ENCODE data around the gene NDUFC1.
"Not testable (repeated sequence)": the region's sequence is repeated elsewhere in the genome, so short reads cannot be mapped to it uniquely, and the experiment has no call there.

The NDUFC1 gene

GRCh38 chr4:139295942-139296299 lies 6.4 kb downstream of the NDUFC1 start:
- no peak for DNase-seq

- DNase-seq: peak; percentile 94 to 97
Measured at GRCh38 chr4:139295206-139295941, 6.9 kb downstream of the NDUFC1 start.

GRCh38 chr4:139286186-139286698 lies 16.0 kb downstream of the NDUFC1 start:
- no peak for DNase-seq

GRCh38 chr4:139282721-139283075 lies 19.6 kb downstream of the NDUFC1 start:
- no peak for DNase-seq

- DNase-seq: no peak
Measured at GRCh38 chr4:139282065-139282720, 20.1 kb downstream of the NDUFC1 start.

GRCh38 chr4:139279760-139280620 lies 22.3 kb downstream of the NDUFC1 start, which contains the start of gene MGARP:
Gene MGARP (minus strand): TSS chr4:139280225. CDS start chr4:139280158, 67 bp downstream.
- peak in 1 of 2 donors; percentile 3 for DNase-seq

- no peak for DNase-seq
Measured at GRCh38 chr4:139278912-139279759, 23.1 kb downstream of the NDUFC1 start.

- DNase-seq: no peak
Measured at GRCh38 chr4:139278485-139278884, 23.8 kb downstream of the NDUFC1 start.

- DNase-seq: no peak
Measured at GRCh38 chr4:139275281-139275735, 27.0 kb downstream of the NDUFC1 start.

GRCh38 chr4:139274790-139275189 lies 27.5 kb downstream of the NDUFC1 start:
- DNase-seq: no peak

GRCh38 chr4:139273835-139274234 lies 28.4 kb downstream of the NDUFC1 start:
- no peak for DNase-seq

GRCh38 chr4:139267301-139267700 lies 35.0 kb downstream of the NDUFC1 start:
- DNase-seq: no peak

GRCh38 chr4:139266583-139267257 lies 35.6 kb downstream of the NDUFC1 start:
- DNase-seq: peak; percentile 72 to 73

- no peak for DNase-seq
Measured at GRCh38 chr4:139266208-139266582, 36.1 kb downstream of the NDUFC1 start.

GRCh38 chr4:139265654-139266053 lies 36.6 kb downstream of the NDUFC1 start:
- no peak for DNase-seq

- no peak for DNase-seq
Measured at GRCh38 chr4:139256349-139256748, 45.9 kb downstream of the NDUFC1 start.

GRCh38 chr4:139255581-139255980 lies 46.7 kb downstream of the NDUFC1 start:
- DNase-seq: not testable (repeated sequence)

- DNase-seq: no peak
Measured at GRCh38 chr4:139253713-139254112, 48.6 kb downstream of the NDUFC1 start.

- no peak for DNase-seq
Measured at GRCh38 chr4:139253046-139253445, 49.2 kb downstream of the NDUFC1 start.

- no peak for DNase-seq
Measured at GRCh38 chr4:139247700-139248238, 54.5 kb downstream of the NDUFC1 start.

- no peak for DNase-seq
Measured at GRCh38 chr4:139247241-139247640, 55.0 kb downstream of the NDUFC1 start.

Data from CD4-positive, alpha-beta T cell treated with Interleukin-1 beta for 1 hour (primary cell).